22Rv1 (cell line): ENCODE data around the gene THRB.

Experiments used
- H3K27ac ChIP-seq: fragments of 450-650 bp; 2 replicates; pipeline ENCODE4 v1.5.1; 2017
- CTCF ChIP-seq: fragments of 450-650 bp; IDR thresholded peaks from 2 replicates; pipeline ENCODE4 v1.5.1; 2017; ENCODE audit warnings: mild to moderate bottlenecking
- ZFX ChIP-seq: fragments of 450-650 bp; IDR thresholded peaks from 2 replicates; pipeline ENCODE4 v1.6.1; 2017; ENCODE audit warnings: antibody characterized with exemption, borderline replicate concordance

Gene THRB

DNA sequence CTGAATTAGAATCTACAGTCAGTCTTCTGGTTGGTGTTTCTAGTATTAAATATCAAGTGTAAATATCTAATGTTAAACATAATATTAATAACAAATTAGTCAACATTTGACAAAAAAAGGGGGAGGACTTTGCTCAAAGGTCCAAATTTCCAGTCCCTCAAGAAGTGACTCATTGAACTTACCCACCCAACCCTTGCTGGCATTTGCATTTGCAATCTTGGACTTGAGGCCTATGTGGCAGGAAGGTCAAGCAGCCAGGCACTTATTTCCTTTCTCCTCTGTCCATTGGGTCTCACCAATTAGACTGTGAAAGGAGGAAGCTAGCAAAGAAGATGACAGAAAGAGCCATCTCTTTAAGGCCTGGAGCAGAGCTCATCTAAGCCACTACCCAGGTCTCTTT, 174.0 kb downstream of the THRB start:
- TF ChIP-seq CTCF, result no peak
- TF ChIP-seq ZFX, result no peak
- no peak overlapping the region for H3K27ac ChIP-seq

GRCh38 chr3:24318677-24319287, 175.9 kb downstream of the THRB start:
- no peak overlapping the region for H3K27ac ChIP-seq
- TF ChIP-seq ZFX (no peak), CTCF (no peak)

DNA sequence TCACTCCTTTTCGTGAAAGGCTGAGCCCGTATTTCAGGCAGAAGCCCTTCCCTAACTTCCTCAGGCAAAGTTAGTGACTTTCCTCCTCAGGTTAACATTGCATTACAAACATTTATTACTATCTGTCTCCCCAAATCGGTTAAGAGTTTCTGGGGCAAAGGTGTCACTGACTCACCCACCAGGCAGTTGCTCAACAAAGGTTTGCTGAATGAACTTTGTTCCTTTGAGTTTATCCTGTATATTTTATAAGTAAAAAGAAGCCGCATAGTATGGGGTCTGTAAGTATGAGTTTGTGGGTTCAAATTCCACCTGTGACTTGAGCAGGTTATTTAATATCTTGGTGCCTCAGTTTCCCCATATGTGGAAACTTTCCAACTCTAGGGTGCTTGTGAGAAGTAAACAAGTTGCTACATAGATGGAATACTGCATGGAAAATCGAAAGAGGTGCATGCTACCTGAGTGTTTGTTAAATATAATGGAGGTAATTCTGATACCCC, 177.7 kb downstream of the THRB start:
- H3K27ac ChIP-seq, result no peak overlapping the region
- no peak for TF ChIP-seq ZFX
- no peak for TF ChIP-seq CTCF

DNA sequence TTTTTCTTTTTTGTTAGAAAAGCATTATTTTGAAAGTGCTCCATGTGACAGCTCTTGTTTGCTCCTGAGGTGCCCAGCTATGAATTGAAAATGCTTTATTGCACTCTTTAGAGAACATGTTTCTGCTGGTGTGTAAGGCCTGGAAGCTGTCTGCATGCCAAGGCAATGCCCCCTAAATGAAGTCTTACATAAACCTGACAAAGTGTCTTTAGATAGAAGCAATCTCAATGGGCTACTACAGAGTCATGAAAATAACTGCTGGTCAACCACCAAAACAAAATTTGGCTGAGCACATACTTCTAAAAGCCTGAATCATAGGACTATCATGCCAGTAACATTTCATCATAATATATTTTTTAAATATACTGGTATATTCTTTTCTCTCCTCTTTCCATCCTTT, 178.7 kb downstream of the THRB start:
- no peak for TF ChIP-seq CTCF
- no peak for TF ChIP-seq ZFX

GRCh38 chr3:24315356-24315755, 179.3 kb downstream of the THRB start:
- TF ChIP-seq ZFX, result no peak
- no peak for TF ChIP-seq CTCF
- H3K27ac ChIP-seq, result no peak overlapping the region

More for the DNA sequence above, 178.7 kb downstream of the THRB start:
- no peak overlapping the region for H3K27ac ChIP-seq

- no peak overlapping the region for H3K27ac ChIP-seq
- TF ChIP-seq CTCF (no peak), ZFX (no peak)
Measured at GRCh38 chr3:24311881-24312280, 182.8 kb downstream of the THRB start.

DNA sequence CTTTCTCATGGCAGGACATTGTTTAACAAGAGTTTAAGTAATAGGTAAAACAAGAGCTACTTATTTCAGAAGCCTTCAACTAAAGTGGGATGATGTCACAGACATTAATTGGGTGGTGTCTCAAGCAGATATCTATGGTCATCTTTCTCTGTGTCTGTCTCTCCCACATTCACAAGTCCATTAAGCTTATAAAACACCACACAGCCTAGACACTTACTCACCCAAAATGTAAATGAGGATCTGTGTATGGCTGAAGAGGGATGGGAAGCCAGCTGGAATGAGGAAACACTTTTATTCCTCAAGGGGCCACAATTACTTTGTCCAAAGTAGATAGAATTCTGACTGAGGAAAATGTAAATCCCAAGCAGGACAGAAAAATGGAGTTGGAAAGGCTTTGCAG, 183.8 kb downstream of the THRB start:
- H3K27ac ChIP-seq, result no peak overlapping the region
- no peak for TF ChIP-seq CTCF
